Bronchus fibroblast of lung (primary cell): ENCODE results near the gene MAGEA1. TPM values are rescaled to one million over a fixed set of nuclear protein-coding genes. Genes with fewer than 3 reads are reported as not detected.

Source experiments
- total RNA-seq: library from RNA; depleted of rRNA; stranded (reverse); fragments of >200 nt; gene quantifications from 2 replicates; pipeline ENCODE4 v1.2.3, GENCODE V29; 2015

Gene MAGEA1, protein sequence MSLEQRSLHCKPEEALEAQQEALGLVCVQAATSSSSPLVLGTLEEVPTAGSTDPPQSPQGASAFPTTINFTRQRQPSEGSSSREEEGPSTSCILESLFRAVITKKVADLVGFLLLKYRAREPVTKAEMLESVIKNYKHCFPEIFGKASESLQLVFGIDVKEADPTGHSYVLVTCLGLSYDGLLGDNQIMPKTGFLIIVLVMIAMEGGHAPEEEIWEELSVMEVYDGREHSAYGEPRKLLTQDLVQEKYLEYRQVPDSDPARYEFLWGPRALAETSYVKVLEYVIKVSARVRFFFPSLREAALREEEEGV
- not detected in 2 replicates for total RNA-seq

GRCh38 chrX:153179131-153179530 lies at the start of gene MAGEA1:
Gene MAGEA1, plus strand, starts transcription at chrX:153179284. Its CDS starts 3,106 bp downstream, at chrX:153182390.

Other genes with a start within 250 kb of the MAGEA1 start
- not detected in 2 replicates for gene PNMA5, start 185.2 kb upstream of the MAGEA1 start, total RNA-seq
- not detected in 2 replicates for gene PNMA3, start 122.8 kb upstream of the MAGEA1 start, total RNA-seq
- gene PNMA6A, start 106.8 kb upstream of the MAGEA1 start, total RNA-seq, result 1.8 and 3.1 TPM in 2 replicates
- gene PNMA6F, start 142.5 kb downstream of the MAGEA1 start, total RNA-seq, result not detected in 2 replicates
- 4.8 and 4.9 TPM in 2 replicates for gene ZNF275, start 154.9 kb downstream of the MAGEA1 start, total RNA-seq
- gene PNMA6E, start 222.1 kb downstream of the MAGEA1 start, total RNA-seq, result not detected in 2 replicates
- gene ZFP92, start 232.2 kb downstream of the MAGEA1 start, total RNA-seq, result 0.15 and 0.17 TPM in 2 replicates